ENCODE measurements around the gene PTCD1. TPM values are rescaled to one million over a fixed set of nuclear protein-coding genes. Genes with fewer than 3 reads are reported as not detected.

Gene PTCD1
- total RNA-seq, 2 experiments from 2014 or later = 4.7 to 7.7 TPM

DNA sequence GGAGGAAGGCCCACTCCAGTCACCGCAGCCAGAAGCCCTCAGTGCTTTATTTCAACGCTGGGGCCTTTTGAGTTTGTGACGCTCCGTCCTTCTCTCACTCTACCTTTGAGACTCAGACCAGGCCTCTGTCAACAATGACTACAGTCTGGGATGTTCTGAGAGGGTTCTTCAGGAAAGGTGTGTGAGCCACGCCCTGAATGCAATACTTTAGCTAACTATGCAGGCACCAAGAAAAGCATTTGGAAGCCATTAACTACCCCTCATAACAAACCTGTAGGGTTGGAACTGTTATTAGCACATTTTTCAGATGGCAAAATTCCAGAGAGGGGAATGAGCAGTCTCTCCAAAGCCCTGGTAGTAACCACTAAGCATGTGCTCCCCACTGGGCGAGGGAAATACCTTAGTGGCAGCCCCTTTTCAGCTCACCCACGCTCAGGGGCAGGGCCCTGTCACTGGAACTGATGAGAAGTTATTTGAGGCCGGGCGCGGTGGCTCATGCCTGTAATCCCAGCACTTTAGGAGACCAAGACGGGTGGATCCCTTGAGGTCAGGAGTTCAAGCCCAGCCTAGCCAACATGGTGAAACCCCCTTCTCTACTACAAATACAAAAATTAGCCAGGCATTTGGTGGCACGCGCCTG is 69.7 kb downstream of the PTCD1 start:
- Mint-ChIP-seq H3K4me1 (peaks cover 2% of the 10 kb centered on the region), H3K27me3 (no peaks in the 10 kb centered on the region), H3K27ac (no peak overlapping the region), H3K4me3 (no peak overlapping the region), H3K36me3 (ENCODE audit: low read depth) (peaks cover 22% of the 10 kb centered on the region), H3K9me3 (ENCODE audit: low read depth) (no peaks in the 10 kb centered on the region)
- CTCF ChIA-PET = interaction anchor here (1.1 to 1.4 kb wide), 2 partner anchors 9 to 33 kb away, joined by 3 to 6 read pairs; no protein-coding TSS in a partner anchor
- POLR2A ChIA-PET = interaction anchor here (0.6 kb wide), 1 partner anchor 38 kb away, joined by 3 read pairs; no protein-coding TSS in a partner anchor
- DNase-seq (no peak), ATAC-seq (no peak)
- intact Hi-C loops (cut with DNase I, micrococcal nuclease) = no loop called here

Other genes starting within 250 kb of the PTCD1 start
- gene KPNA7, start 230.7 kb downstream of the PTCD1 start, total RNA-seq = not detected
- not detected for gene MYH16, start 166.0 kb downstream of the PTCD1 start, total RNA-seq
- 10 to 100 TPM; 52.3 to 65.6 TPM for gene ARPC1A, start 112.9 kb downstream of the PTCD1 start, total RNA-seq
- 100 to 1,000 TPM; 318 to 326 TPM for gene ARPC1B, start 64.1 kb downstream of the PTCD1 start, total RNA-seq
- gene PDAP1, start 30.2 kb downstream of the PTCD1 start, total RNA-seq = 100 to 1,000 TPM; 171 TPM
- gene BUD31, start 29.8 kb downstream of the PTCD1 start, total RNA-seq = 100 to 1,000 TPM; 140 to 190 TPM
- gene CPSF4, start 145 bp upstream of the PTCD1 start, total RNA-seq = 10 to 100 TPM; 56.1 to 57.9 TPM
- gene ATP5MF, start 27.4 kb upstream of the PTCD1 start, total RNA-seq = 100 to 1,000 TPM; 342 to 386 TPM
- gene ZNF789, start 34.1 kb upstream of the PTCD1 start, total RNA-seq = 10 to 100 TPM; 18.2 to 18.9 TPM
- gene ZNF394, start 61.5 kb upstream of the PTCD1 start, total RNA-seq = 10 to 100 TPM; 24.8 to 26.3 TPM
- 10 to 100 TPM; 10.1 to 12.1 TPM for gene ZKSCAN5, start 65.9 kb upstream of the PTCD1 start, total RNA-seq
- 1 to 10 TPM; 4.9 to 5.5 TPM for gene FAM200A, start 113.3 kb upstream of the PTCD1 start, total RNA-seq
- gene ZNF655, start 119.8 kb upstream of the PTCD1 start, total RNA-seq = 10 to 100 TPM; 51.1 to 52.0 TPM
- under 1 TPM; 0.57 to 0.58 TPM for gene TMEM225B, start 159.5 kb upstream of the PTCD1 start, total RNA-seq
- 10 to 100 TPM; 20.5 to 25.2 TPM for gene ZSCAN25, start 178.1 kb upstream of the PTCD1 start, total RNA-seq
- not detected for gene CYP3A5, start 241.2 kb upstream of the PTCD1 start, total RNA-seq

All from activated CD4-positive, alpha-beta T cell treated with anti-CD3 and anti-CD28 coated beads for 36 hours (primary cell).